ENCODE results near the gene SSH2.

DNA sequence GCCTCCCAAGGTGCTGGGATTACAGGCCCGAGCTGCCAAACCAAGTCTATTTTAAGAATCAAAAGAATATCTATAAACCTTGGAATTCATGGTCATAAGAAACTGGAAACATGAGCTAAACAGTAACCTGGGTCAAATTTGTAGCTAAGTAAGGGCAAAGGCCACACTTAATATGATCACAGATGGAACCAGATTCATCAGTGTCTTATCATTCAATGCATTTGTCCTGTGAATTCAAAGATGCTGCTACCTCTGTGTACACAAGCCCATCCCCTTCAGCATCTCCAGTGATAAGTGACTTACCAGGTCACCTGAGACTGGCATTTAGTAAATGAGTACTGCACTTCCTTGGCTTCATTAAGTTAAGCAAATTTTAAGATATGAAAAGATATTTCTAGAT is 108.1 kb downstream of the SSH2 start:
- TF ChIP-seq EZH2 (IDR thresholded peaks at IDR 0.05; ENCODE audit: insufficient read depth, poor library complexity, severe bottlenecking) (no peak), EZH2phosphoT487 (IDR thresholded peaks at IDR 0.05; ENCODE audit: insufficient read depth, low read depth) (no peak)

All from GM23248 (cell line).